IPS DF 4.7 (cell line): ENCODE data around the gene NDFIP2.

Experiments used
- DNase-seq: peaks from one replicate; pipeline ENCODE4 v3.0.0-alpha.2; 2013; ENCODE audit warnings: low spot score; ENCODE audit errors: extremely low read depth

The NDFIP2 gene

GRCh38 chr13:79480954-79481684 is at the start of gene NDFIP2:
Gene NDFIP2, plus strand, starts transcription at chr13:79481155. Its CDS starts 49 bp downstream, at chr13:79481204.
- peak; percentile 19 for DNase-seq

GRCh38 chr13:79432086-79432485 is 48.9 kb upstream of the NDFIP2 start:
- no peak for DNase-seq

GRCh38 chr13:79432992-79433391 is 48.0 kb upstream of the NDFIP2 start:
- no peak for DNase-seq

- DNase-seq = no peak
Observed at GRCh38 chr13:79434556-79434955, 46.4 kb upstream of the NDFIP2 start.

GRCh38 chr13:79435561-79435990 is 45.4 kb upstream of the NDFIP2 start:
- no peak for DNase-seq

- DNase-seq = no peak
Observed at GRCh38 chr13:79439275-79439674, 41.7 kb upstream of the NDFIP2 start.

GRCh38 chr13:79440958-79441528 is 39.9 kb upstream of the NDFIP2 start:
- no peak for DNase-seq

GRCh38 chr13:79442221-79442620 is 38.7 kb upstream of the NDFIP2 start:
- DNase-seq = no peak

- no peak for DNase-seq
Observed at GRCh38 chr13:79442706-79443105, 38.2 kb upstream of the NDFIP2 start.

- no peak for DNase-seq
Observed at GRCh38 chr13:79445968-79446645, 34.8 kb upstream of the NDFIP2 start.

GRCh38 chr13:79447141-79447540 is 33.8 kb upstream of the NDFIP2 start:
- no peak for DNase-seq

GRCh38 chr13:79447741-79448140 is 33.2 kb upstream of the NDFIP2 start:
- DNase-seq = no peak

- DNase-seq = no peak
Observed at GRCh38 chr13:79448413-79448812, 32.5 kb upstream of the NDFIP2 start.

GRCh38 chr13:79450110-79450509 is 30.8 kb upstream of the NDFIP2 start:
- no peak for DNase-seq

- peak; percentile 11 for DNase-seq
Observed at GRCh38 chr13:79451500-79451962, 29.4 kb upstream of the NDFIP2 start.

GRCh38 chr13:79452239-79452913 is 28.6 kb upstream of the NDFIP2 start:
- DNase-seq = no peak

GRCh38 chr13:79455331-79455730 is 25.6 kb upstream of the NDFIP2 start:
- DNase-seq = no peak

GRCh38 chr13:79456051-79456450 is 24.9 kb upstream of the NDFIP2 start:
- DNase-seq = no peak

GRCh38 chr13:79456656-79457365 is 24.1 kb upstream of the NDFIP2 start:
- DNase-seq = no peak

GRCh38 chr13:79457390-79457789 is 23.6 kb upstream of the NDFIP2 start:
- DNase-seq = no peak

- no peak for DNase-seq
Observed at GRCh38 chr13:79457948-79458347, 23.0 kb upstream of the NDFIP2 start.
